Superior temporal gyrus (tissue), 1 donor: ENCODE results near the gene METTL24.
"Not testable (repeated sequence)": the region's sequence is repeated elsewhere in the genome, so short reads cannot be mapped to it uniquely, and the experiment has no call there.

Experiments used
- DNase-seq: peaks from one replicate; pipeline ENCODE4 v3.0.0-alpha.2; 2016; ENCODE audit errors: extremely low spot score

Gene METTL24

GRCh38 chr6:110266996-110267395, 91.2 kb downstream of the METTL24 start:
- DNase-seq = no peak

DNA sequence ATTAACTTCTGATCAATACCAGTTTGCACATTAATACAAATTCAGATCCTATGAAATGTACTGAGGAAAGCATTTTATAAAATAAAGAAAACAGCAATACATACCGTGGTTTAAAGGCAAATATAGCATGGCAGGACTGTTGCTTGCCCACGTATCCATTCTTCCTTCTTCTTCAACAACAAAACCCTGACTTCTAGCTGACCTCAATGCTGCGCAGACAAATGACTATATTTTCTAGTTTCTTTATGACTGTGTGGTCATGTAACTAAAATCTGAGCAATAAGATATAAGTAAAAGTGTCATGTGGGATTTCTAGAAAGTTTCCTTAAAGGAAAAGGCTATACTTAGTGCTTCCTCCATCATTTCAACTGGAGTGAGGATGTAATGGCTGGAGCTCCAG, 92.9 kb downstream of the METTL24 start:
- no peak for DNase-seq

GRCh38 chr6:110256366-110256765, 101.8 kb downstream of the METTL24 start:
- DNase-seq = no peak

- DNase-seq = no peak
Measured at GRCh38 chr6:110255211-110255750, 102.9 kb downstream of the METTL24 start.

GRCh38 chr6:110250838-110251237, 107.3 kb downstream of the METTL24 start:
- no peak for DNase-seq

GRCh38 chr6:110250058-110250457, 108.1 kb downstream of the METTL24 start:
- no peak for DNase-seq

DNA sequence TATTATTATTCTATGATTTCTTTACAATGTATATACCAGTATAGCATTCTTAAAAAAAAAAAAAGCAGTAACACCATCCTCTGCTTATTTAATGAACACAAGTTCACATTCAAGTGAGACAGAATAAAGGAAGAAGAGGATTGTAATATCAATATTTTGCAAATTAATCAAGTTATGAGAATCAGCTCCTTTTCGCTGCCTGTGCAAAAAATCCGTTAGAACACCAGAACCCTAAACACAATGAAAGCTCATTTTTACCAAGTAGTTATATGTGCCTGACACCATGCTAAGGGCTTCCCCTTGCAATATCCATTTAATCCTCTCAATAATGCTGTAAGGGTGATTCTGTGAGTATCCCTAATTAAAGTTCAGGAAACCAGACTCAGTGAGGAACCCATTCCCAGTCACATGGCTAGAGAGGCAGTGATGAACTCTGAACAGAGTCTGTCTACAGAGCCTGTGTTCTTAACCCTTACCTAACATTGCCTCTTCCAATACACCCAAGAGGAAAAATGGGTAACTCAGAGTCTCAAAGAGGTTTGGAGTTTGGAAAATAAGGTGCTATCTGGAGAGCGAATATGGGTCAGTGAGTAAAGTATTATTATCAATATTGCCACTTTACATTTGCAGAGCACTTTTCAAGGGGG, 111.1 kb downstream of the METTL24 start:
- DNase-seq = no peak

GRCh38 chr6:110246378-110246777, 111.8 kb downstream of the METTL24 start:
- no peak for DNase-seq

DNA sequence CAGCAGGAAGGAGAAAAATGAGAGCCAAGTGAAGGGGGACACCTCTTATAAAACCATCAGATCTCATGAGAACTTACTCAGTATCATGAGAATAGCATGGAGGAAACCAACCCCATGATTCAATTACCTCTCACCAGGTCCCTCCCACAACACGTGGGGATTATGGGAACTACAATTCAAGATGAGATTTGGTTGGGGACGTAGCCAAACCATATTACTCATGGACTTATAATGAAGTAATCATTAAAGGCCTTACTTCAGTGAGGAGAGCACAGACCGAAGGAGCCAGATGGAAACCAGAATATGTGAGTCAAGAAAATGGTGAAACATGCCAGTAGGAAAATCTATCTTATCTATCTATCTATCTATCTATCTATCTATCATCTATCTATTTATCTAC, 113.5 kb downstream of the METTL24 start:
- DNase-seq = not testable (repeated sequence)

GRCh38 chr6:110239526-110240274, 118.4 kb downstream of the METTL24 start:
- DNase-seq = no peak

GRCh38 chr6:110236007-110236406, 122.1 kb downstream of the METTL24 start:
- not testable (repeated sequence) for DNase-seq

- DNase-seq = no peak
Measured at GRCh38 chr6:110233770-110234374, 124.3 kb downstream of the METTL24 start.

DNA sequence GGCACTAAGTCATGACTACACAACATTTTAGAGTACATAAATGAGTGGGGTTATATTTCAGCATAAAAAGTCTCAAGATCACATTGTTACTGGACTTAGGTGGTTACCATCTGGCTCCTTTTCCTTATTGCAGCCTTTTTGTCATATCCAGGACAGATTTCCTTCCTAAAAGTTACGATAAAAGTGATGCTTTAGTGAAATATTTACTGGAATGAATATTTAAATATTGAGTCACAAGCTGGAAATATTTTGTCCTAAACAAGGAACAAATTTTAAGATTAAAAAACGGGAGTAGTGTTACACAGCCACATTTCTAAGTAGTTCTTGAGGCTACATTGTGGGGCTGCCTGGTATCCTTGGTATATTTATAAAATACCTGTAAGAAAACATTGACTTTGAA, 125.7 kb downstream of the METTL24 start:
- no peak for DNase-seq

DNA sequence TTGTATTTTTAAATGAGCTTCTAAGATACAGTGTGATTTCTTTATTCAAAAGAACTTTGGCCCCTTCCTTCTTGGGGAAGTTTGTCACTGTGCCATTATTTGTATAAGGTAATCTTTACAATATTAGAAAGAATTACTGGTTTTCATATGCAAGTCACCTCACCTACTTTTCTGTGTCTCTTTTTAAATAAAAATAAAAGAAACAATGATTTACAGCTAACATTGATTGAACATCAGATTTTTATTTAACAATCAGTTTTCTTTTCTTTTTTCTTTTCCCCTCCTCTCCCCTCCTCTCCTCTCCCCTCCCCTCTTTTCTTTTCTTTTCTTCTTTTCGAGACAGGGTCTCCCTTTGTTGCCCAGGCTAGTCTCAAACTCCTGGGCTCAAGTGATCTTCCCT, 131.9 kb downstream of the METTL24 start:
- DNase-seq = no peak

- no peak for DNase-seq
Measured at GRCh38 chr6:110221738-110222137, 136.4 kb downstream of the METTL24 start.

GRCh38 chr6:110217266-110217665, 140.9 kb downstream of the METTL24 start:
- no peak for DNase-seq

GRCh38 chr6:110216140-110216539, 142.0 kb downstream of the METTL24 start:
- peak; percentile 69 for DNase-seq

- no peak for DNase-seq
Measured at GRCh38 chr6:110214338-110214737, 143.8 kb downstream of the METTL24 start.

- DNase-seq = no peak
Measured at GRCh38 chr6:110211753-110212152, 146.4 kb downstream of the METTL24 start.

GRCh38 chr6:110207652-110208051, 150.5 kb downstream of the METTL24 start:
- DNase-seq = no peak

- DNase-seq = no peak
Measured at GRCh38 chr6:110201151-110201884, 156.8 kb downstream of the METTL24 start.

DNA sequence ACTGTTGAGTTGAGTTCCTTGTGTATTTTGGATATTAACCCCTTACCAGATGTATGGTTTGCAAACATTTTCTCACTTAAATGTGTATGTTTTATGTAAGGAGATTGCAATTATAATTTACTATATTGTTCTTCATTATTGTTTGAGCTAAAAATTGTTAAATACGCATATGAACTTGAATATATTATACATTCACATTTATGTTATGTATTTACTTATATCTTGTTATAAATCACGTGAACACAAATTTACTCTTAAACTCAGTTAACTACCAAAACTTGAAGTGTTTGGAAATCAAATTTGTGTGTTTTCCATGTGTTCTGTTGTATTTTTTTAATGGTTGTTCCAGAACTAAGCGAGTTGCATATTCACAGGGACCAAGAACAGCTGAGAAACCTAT, 159.6 kb downstream of the METTL24 start:
- DNase-seq = no peak
